AG04449 (cell line): ENCODE measurements around the gene ROS1.
A peak's percentile ranks its signal among the peaks of the same experiment; 100 is the strongest.

Experiments
- CTCF ChIA-PET: fragments of 350-600 bp; formaldehyde crosslinking; extraction: SDS; loops from one replicate; lab custom pipeline; 2021; ENCODE audit warnings: antibody characterized with exemption; lab: Yijun Ruan, JAX
- POLR2A ChIA-PET: fragments of 400-600, 350-600 bp; formaldehyde crosslinking; extraction: SDS; loops from one replicate; lab custom pipeline; 2020; ENCODE audit warnings: antibody characterized with exemption, inconsistent platforms; lab: Yijun Ruan, JAX
- DNase-seq: peaks from one replicate; pipeline ENCODE4 v3.0.0-alpha.2; 2010; ENCODE audit warnings: low read depth, low spot score
- H3K4me3 ChIP-seq: 2 replicates; pipeline ENCODE4 v1.5.1; 2011; ENCODE audit warnings: low read depth, mild to moderate bottlenecking, control low read depth, low read length
- CTCF ChIP-seq: IDR thresholded peaks from one replicate; pipeline ENCODE4 v1.5.1; 2011; ENCODE audit warnings: mild to moderate bottlenecking, moderate library complexity, low read length, control low read depth, inconsistent platforms; ENCODE audit not compliant: insufficient read depth; ENCODE audit errors: missing control alignments

Gene ROS1

GRCh38 chr6:117467876-117468275 lies 42.1 kb upstream of the ROS1 start:
- no peak for DNase-seq
- ChIA-PET CTCF (interaction anchor here (0.6 to 1.6 kb wide), 3 partner anchors 18 to 210 kb away, joined by 3 to 9 read pairs (median 5); no protein-coding TSS in a partner anchor), POLR2A (no interaction called here)
- no peak overlapping the region for H3K4me3 ChIP-seq
- TF ChIP-seq CTCF, result no peak

DNA sequence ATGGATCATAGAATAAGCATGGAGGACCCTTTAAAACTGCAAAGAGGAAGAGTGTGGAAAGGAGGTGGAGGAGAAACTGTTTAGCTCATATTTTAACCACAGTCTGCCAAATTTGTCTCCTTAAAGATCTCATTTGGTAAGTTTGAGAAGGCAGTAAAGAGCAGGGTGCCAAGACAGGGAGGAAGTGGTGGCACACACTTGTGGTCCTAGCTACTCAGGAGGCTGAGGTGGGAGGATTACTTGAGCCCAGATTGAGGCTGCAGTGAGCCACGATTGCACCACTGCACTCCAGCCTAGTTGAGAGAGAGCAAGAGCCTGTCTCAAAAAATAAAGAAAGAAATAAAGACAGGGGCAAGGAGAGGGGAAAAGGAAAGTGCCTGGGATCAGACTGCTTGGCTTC lies 39.9 kb upstream of the ROS1 start:
- ChIA-PET CTCF (interaction anchor here (0.8 to 2.7 kb wide), 4 partner anchors 9 to 20 kb away, joined by 3 to 22 read pairs (median 4); no protein-coding TSS in a partner anchor), POLR2A (no interaction called here)
- TF ChIP-seq CTCF, result no peak
- DNase-seq, result no peak
- H3K4me3 ChIP-seq, result no peak overlapping the region

DNA sequence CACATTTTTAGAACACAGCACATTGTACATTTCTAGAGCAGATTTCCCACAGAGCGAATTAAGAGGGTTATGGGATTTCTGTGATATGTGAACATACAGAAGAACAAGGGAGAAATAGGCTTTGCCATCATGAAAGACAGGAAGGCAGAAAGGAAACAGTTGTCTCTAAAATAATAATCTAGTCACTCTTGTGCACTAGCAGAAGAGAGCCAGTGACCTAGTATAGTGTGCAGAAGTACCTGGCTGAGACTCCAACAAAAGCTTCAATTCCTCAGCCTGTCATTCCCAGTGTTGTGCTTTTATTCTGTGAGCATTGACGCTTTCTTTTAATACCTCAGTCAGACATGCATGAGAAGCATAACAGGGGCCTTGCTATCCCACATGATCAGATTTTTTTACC lies 39.0 kb upstream of the ROS1 start:
- TF ChIP-seq CTCF, result no peak
- POLR2A ChIA-PET, result interaction anchor here (1.5 kb wide), 1 partner anchor 14 kb away, joined by 3 read pairs; no protein-coding TSS in a partner anchor
- CTCF ChIA-PET, result interaction anchor here (0.8 to 2.7 kb wide), 4 partner anchors 10 to 21 kb away, joined by 3 to 22 read pairs (median 4); no protein-coding TSS in a partner anchor
- DNase-seq, result no peak
- H3K4me3 ChIP-seq, result no peak overlapping the region

DNA sequence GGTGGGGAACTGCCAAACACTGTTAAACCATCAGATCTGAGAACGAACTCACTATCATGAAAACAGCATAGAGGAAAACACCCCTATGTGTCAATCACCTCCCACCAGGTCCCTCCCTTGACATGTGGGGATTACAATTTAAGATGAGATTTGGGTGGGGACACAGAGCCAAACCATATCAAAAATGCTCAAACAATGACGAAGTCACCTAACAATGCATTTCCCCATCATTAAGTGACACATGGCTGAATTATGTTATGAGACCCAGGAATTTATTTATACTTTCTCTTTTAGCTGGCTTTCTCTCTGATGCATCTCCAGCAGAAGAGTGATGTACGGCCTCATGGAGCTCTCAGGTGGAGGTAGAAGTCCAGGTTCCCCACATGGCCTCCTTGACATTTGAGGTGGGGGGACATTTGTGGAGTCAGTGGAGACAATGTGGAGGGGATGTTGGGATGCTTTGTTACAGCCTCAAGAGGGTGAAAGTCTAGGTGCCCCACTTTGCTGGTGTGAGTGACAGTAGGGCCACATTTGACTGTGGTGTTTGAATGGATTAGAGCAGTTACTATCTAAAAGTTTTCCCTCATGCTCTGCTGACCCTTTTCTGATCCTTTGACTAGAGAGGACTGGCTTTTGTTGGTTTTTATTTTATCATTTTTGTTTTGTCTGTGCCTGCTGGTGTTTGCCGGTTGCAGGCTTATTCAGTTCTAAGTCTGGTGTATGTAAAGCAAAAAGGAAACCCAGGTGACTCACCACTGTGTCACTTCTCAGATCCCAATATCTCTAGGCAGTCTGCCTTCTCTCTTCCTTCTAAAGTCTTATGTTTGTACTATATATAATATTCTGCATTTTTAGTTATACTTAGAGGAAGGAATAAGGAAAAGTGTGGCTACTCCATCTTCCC lies 38.3 kb upstream of the ROS1 start:
- ChIA-PET CTCF (interaction anchor here (0.9 to 2.7 kb wide), 3 partner anchors 11 to 14 kb away, joined by 3 to 22 read pairs (median 5); no protein-coding TSS in a partner anchor), POLR2A (interaction anchor here (0.7 to 1.5 kb wide), 2 partner anchors 13 to 18 kb away, joined by 3 read pairs; partner anchors contain the start of gene DCBLD1)
- TF ChIP-seq CTCF, result no peak

DNA sequence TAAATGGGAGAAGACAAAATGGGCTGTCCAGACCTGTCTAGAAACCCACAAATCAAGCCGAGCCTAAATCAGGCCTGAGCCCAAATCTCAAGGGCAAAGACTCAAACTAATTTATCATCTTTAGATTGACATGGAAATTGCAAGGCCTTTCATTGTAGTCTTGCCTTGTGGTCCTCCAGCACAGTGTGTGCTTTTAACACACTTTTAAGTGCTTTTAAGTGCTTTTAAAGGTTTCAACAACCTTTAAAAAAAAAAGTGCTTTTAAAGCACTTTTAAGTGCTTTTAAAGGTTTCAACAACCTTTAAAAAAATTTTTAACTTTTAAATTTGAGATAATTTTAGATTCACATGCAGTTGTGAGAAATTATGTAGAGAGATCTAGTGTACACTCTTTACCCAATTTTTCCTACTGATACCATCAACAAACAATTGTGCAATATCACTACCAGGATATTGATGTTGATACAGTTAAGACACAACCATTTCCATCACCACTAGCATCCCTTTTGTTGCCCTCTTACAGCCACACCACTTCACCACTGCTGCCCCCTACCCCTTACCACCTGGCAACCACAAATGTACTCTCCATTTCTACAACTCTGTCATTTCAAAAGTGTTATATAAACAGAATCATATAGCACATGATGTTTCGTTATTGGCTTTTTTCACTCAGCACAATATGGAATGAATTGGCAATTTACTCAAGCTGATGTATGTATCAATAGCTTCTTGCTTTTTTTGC lies 33.6 kb upstream of the ROS1 start:
- ChIA-PET POLR2A (no interaction called here), CTCF (interaction anchor here (0.6 to 1.1 kb wide), 2 partner anchors 10 to 97 kb away, joined by 3 to 4 read pairs; no protein-coding TSS in a partner anchor)
- no peak for DNase-seq
- no peak for TF ChIP-seq CTCF
- no peak overlapping the region for H3K4me3 ChIP-seq

More for the DNA sequence above, 38.3 kb upstream of the ROS1 start:
- no peak for DNase-seq
- H3K4me3 ChIP-seq, result peak overlapping the region; percentile 21
